ENCODE measurements around the gene THRB. TPM values are rescaled to one million over a fixed set of nuclear protein-coding genes. Genes with fewer than 3 reads are reported as not detected.

THRB gene
- total and polyA plus RNA-seq, 12 donors, result 3.8 to 32.8 (median 26.0) TPM

GRCh38 chr3:24389108-24390090 is 105.3 kb downstream of the THRB start:
- no peak for DNase-seq
- no peak for TF ChIP-seq CTCF (IDR thresholded peaks at IDR 0.05)
- ATAC-seq, result no peak
- Histone ChIP-seq H3K27me3 (no peaks in the 10 kb centered on the region), H3K27ac (peak overlapping the region in 1 of 10 donors; percentile 1), H3K4me3 (no peak overlapping the region), H3K9me3 (no peaks in the 10 kb centered on the region), H3K36me3 (no peaks in the 10 kb centered on the region), H3K4me1 (peaks cover 0 to 34% (median 8%) of the 10 kb centered on the region in 9 donors)
- intact Hi-C loops (cut with DNase I), result loop anchor here in 1 of 10 donors (10.0 kb wide), 1 partner anchor 255 kb away; no protein-coding TSS in a partner anchor
- WGBS, 2 donors, result 64 to 69% methylated on average over 6 of the region's 6 CpGs

GRCh38 chr3:24388611-24389010 is 106.0 kb downstream of the THRB start:
- no peaks in the 10 kb centered on the region for H3K36me3 ChIP-seq
- peak overlapping the region in 1 of 10 donors; percentile 1 for H3K27ac ChIP-seq
- no peaks in the 10 kb centered on the region for H3K27me3 ChIP-seq
- intact Hi-C loops (cut with DNase I), result loop anchor here in 1 of 10 donors (10.0 kb wide), 1 partner anchor 256 kb away; no protein-coding TSS in a partner anchor
- H3K4me1 ChIP-seq, result peaks cover 0 to 34% (median 8%) of the 10 kb centered on the region in 9 donors
- no peak for ATAC-seq
- TF ChIP-seq CTCF (IDR thresholded peaks at IDR 0.05), result no peak
- no peak overlapping the region for H3K4me3 ChIP-seq
- H3K9me3 ChIP-seq, result no peaks in the 10 kb centered on the region
- DNase-seq, result no peak

GRCh38 chr3:24388159-24388558 is 106.5 kb downstream of the THRB start:
- Histone ChIP-seq H3K27me3 (no peaks in the 10 kb centered on the region), H3K4me1 (peaks cover 0 to 34% (median 8%) of the 10 kb centered on the region in 9 donors), H3K4me3 (no peak overlapping the region), H3K27ac (no peak overlapping the region), H3K36me3 (no peaks in the 10 kb centered on the region), H3K9me3 (no peaks in the 10 kb centered on the region)
- no peak for ATAC-seq
- no peak for TF ChIP-seq CTCF (IDR thresholded peaks at IDR 0.05)
- 92 to 94% methylated on average over 3 of the region's 3 CpGs for WGBS, 2 donors
- DNase-seq, result no peak
- intact Hi-C loops (cut with DNase I), result loop anchor here in 1 of 10 donors (10.0 kb wide), 1 partner anchor 257 kb away; no protein-coding TSS in a partner anchor

GRCh38 chr3:24387493-24387892 is 107.2 kb downstream of the THRB start:
- Histone ChIP-seq H3K4me3 (no peak overlapping the region), H3K9me3 (no peaks in the 10 kb centered on the region), H3K4me1 (peaks cover 0 to 34% (median 8%) of the 10 kb centered on the region in 9 donors), H3K27ac (no peak overlapping the region), H3K36me3 (no peaks in the 10 kb centered on the region), H3K27me3 (no peaks in the 10 kb centered on the region)
- DNase-seq, result no peak
- no peak for ATAC-seq
- intact Hi-C loops (cut with DNase I), result loop anchor here in 1 of 10 donors (10.0 kb wide), 1 partner anchor 257 kb away; no protein-coding TSS in a partner anchor
- 88 to 91% methylated on average over 1 of the region's 1 CpG for WGBS, 2 donors
- no peak for TF ChIP-seq CTCF (IDR thresholded peaks at IDR 0.05)
